Activated naive CD4-positive, alpha-beta T cell treated with anti-CD3 and anti-CD28 coated beads, Interleukin-2, amount 50 U/mL, for 72 hours (primary cell): ENCODE data around the gene PPIL3. TPM values are rescaled to one million over a fixed set of nuclear protein-coding genes. Genes with fewer than 3 reads are reported as not detected.

ENCODE experiments used
- ATAC-seq, 2 donors: fragments of 150-1000 bp; cut with Tn5 transposase; 2 replicates each; pipeline ENCODE4 v1.10.0; 2021; ENCODE audit warnings: mild to moderate bottlenecking in 2 of 2, moderate library complexity in 2 of 2
- DNase-seq, 2 donors: peaks; one replicate each; pipeline ENCODE4 v3.0.0; 2021 to 2022; ENCODE audit warnings: low spot score in 2 of 2
- H3K27ac Mint-ChIP-seq, 2 donors: one replicate each; pipeline ENCODE4 v1.8.0; 2022; ENCODE audit warnings: mild to moderate bottlenecking in 2 of 2, mixed read lengths in 2 of 2
- H3K36me3 Mint-ChIP-seq, 2 donors: one replicate each; pipeline ENCODE4 v1.8.0; 2022; ENCODE audit warnings: mixed read lengths in 2 of 2
- H3K9me3 Mint-ChIP-seq, 2 donors: one replicate each; pipeline ENCODE4 v1.8.0; 2022; ENCODE audit warnings: mixed read lengths in 2 of 2
- total RNA-seq, 2 donors: library from RNA; stranded (reverse); gene quantifications; one replicate each; pipeline ENCODE4 v1.2.3, GENCODE V29; 2022

The PPIL3 gene
- total RNA-seq, 2 donors from 2014 or later: 62.8 to 86.4 TPM

DNA sequence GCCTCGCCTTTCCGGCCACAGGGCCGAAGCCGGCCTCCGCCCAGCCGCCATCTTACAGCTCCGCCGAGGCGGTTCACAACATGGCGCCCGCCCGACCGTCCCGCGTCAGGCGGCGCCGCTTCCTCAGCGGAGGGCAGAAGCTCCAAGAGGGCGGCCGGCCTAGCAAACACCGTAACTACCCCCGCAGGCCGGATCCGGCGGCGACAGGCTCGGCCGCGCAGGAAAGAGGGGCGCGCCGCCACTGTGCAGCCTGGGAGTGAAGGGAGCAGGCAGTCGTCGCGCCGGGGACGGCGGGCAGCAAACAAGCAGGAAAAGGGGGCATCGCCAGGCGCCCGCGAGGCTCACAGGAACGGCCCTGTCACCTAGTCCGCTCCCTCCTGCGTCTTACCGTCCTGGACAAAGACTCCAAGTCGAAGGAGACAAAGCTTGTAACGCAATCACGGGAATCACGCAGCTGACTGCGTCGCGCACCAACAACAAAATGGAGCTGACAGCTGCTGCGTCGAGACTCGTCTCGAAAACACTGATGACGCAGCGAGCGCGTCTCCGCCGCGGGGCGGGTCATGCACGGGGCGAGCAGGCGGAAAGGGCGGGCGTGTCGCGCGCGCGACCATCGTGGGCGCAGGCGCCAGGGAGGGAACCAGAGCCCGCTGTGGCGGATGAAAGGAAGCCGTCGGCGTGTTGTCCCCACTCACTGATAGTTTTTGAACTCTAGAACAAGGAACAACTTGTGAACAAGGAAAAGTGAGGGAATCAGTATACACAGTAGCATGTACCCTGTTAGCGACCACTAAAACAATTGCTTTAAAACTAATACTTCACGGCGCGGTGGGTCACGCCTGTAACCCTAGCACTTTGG, 24.5 kb downstream of the PPIL3 start, which contains the start of gene CLK1:
Gene CLK1, minus strand, starts transcription at position 483 of the 859 bp plus-strand sequence. CDS start 2,796 bp downstream, outside the sequence.
- H3K9me3 Mint-ChIP-seq: no peaks in the 10 kb centered on the region
- H3K36me3 Mint-ChIP-seq: peaks cover 45 to 50% of the 10 kb centered on the region in 2 donors
- ATAC-seq (peak; percentile 83 to 87), DNase-seq (peak; percentile 88 to 91)
- peak within 1 kb of the TSS; percentile 100 for H3K27ac Mint-ChIP-seq

DNA sequence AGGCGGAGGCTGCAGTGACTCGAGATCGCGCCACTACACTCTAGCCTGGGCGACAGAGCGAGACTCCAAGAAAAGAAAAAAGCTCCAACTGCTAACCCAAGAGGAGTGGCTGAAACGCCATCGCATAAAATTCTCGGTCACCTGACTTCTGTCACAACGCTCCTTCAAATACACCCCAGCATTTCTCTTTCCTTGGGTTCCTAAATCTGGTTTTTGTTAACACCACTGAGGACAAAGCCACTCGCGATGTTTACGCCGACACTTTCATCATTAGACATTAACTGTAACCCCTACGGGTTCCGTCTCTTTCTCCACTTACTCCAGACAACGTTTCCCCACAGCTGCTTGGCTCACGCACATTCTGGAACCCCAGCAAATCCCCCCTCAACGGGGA, 25.1 kb downstream of the PPIL3 start:
- ATAC-seq (peak; percentile 3 to 11), DNase-seq (no peak)
- H3K36me3 Mint-ChIP-seq: peaks cover 46 to 57% of the 10 kb centered on the region in 2 donors
- H3K27ac Mint-ChIP-seq: peak overlapping the region; percentile 100
- no peaks in the 10 kb centered on the region for H3K9me3 Mint-ChIP-seq

DNA sequence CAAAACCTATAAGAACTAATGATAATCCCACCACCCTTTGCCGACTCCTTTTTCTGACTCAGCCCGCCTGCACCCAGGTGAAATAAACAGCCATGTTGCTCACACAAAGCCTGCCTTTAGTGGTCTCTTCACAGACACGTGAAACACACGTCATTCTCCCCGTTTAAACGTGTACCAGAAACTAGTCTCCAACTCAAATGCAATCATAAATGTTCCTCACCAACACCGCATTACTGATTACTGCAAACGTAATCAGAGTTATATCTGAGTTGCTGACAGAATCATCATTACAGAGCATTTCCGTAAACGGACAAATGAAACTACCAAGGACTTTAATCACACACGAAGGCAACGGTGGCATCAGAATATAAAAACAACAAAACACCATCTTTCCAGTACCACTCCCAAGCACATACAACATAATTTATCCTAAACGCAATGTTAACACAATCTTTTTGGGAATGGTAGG, 26.3 kb downstream of the PPIL3 start:
- peaks cover 58 to 69% of the 10 kb centered on the region in 2 donors for H3K36me3 Mint-ChIP-seq

DNA sequence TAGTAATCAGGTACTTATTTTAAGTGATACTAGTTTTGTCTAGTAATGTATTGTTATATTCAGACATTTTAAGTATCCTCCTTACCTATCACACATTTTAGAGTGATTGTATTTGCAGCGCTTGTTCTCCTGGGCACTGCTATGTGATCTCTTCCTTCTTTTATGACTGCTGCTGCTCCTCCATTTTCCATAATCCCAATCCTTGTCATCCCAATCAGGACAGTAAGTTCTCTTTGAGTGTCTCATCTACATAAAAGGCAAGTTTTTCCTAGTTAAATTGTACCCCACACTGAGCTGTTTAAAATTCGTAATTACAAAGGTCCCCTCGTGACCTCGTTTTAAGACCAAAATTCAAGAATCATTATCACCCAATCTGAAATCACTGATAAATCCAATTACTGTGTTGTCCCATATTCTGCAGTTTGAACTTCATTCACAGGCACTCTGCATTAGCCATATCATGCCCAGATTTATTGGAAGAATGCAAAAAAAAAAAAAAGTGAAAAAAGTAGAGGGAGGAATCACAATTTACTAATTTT, 27.2 kb downstream of the PPIL3 start:
- peak overlapping the region; percentile 100 for H3K27ac Mint-ChIP-seq

More for the DNA sequence above, 26.3 kb downstream of the PPIL3 start:
- ATAC-seq: peak; percentile 68 to 70
- Mint-ChIP-seq H3K27ac (peak overlapping the region; percentile 100), H3K9me3 (no peaks in the 10 kb centered on the region)
- peak; percentile 66 to 70 for DNase-seq

DNA sequence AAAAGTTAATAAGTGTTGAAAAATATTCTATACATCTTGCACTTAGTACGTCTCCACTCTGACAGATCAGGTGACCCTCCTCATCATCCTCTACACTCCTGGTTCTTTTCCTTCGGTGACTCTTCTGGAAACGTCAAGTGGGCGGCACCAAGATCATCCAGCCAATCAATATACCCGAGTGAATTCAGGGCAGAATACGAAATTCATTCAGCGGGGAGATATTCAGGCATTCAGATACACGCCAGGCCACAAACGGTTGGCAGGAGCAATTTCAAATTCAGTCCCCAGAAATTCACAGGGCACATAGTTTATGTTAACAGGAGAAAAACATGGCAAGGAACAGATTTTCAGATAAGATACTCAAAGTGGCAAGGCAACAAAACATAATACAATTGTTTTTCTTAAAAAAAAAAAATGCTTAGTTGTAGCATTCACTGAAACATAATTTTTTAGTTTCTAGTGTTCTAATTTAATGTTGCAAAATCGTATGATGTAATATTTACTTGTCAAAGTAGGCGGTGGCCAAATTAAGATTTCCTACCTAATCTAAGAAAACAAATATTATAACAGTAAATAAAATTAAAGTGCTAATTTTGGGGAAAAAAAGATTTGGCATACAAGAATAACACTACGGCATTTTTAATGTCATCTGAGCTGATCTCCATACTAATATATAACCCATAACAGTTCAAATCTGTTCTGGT, 28.6 kb downstream of the PPIL3 start:
- ATAC-seq (no peak), DNase-seq (peak in 1 of 2 donors; percentile 27)
- no peaks in the 10 kb centered on the region for H3K9me3 Mint-ChIP-seq
- H3K27ac Mint-ChIP-seq: peak overlapping the region; percentile 80 to 100
- H3K36me3 Mint-ChIP-seq: peaks cover 61 to 82% of the 10 kb centered on the region in 2 donors

More for the DNA sequence above, 27.2 kb downstream of the PPIL3 start:
- Mint-ChIP-seq H3K36me3 (peaks cover 61 to 78% of the 10 kb centered on the region in 2 donors), H3K9me3 (no peaks in the 10 kb centered on the region)
- no peak for DNase-seq
- ATAC-seq: no peak

DNA sequence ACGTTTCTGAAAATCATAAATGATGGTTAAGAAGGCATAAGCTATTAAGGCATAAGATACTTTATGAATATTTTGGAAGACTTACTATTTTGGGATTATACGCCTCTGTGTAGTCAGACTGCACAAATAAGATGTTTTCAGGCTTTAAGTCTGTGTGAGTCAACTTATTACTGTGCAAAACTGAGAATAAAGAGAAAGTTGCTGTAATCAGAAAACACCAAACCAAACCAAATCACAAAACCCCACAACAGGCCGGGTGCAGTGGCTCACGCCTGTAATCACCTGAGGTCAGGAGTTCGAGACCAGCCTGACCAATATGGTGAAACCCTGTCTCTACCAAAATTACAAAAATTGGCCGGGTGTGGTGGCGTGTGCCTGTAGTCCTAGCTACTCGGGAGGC, 32.1 kb downstream of the PPIL3 start:
- DNase-seq (no peak), ATAC-seq (peak in 1 of 2 donors; percentile 12)
- Mint-ChIP-seq H3K36me3 (peaks cover 41 to 67% of the 10 kb centered on the region in 2 donors), H3K9me3 (no peaks in the 10 kb centered on the region), H3K27ac (peak overlapping the region in 1 of 2 donors; percentile 60)

DNA sequence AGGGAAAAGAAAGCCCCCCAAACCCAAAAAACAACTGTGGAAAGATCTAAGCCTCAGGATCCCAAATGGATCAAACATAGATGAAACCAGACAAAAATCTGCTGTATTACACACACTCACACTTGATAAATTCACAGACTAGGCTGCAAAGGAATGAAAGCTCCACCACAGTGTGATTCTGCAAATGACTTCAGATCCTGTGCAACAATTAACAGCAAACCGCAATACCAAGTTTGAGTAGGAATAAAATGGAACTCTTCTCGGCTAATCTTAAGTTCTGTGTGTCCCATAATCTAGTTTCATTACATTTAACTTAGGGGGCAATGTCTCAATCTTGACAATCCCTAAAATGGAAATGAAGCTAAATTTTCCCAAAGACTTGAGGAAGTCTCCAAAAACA, 36.3 kb downstream of the PPIL3 start:
- H3K9me3 Mint-ChIP-seq: no peaks in the 10 kb centered on the region
- ATAC-seq: no peak
- H3K27ac Mint-ChIP-seq: peak overlapping the region in 1 of 2 donors; percentile 19
- no peak for DNase-seq
- H3K36me3 Mint-ChIP-seq: peaks cover 15 to 35% of the 10 kb centered on the region in 2 donors

DNA sequence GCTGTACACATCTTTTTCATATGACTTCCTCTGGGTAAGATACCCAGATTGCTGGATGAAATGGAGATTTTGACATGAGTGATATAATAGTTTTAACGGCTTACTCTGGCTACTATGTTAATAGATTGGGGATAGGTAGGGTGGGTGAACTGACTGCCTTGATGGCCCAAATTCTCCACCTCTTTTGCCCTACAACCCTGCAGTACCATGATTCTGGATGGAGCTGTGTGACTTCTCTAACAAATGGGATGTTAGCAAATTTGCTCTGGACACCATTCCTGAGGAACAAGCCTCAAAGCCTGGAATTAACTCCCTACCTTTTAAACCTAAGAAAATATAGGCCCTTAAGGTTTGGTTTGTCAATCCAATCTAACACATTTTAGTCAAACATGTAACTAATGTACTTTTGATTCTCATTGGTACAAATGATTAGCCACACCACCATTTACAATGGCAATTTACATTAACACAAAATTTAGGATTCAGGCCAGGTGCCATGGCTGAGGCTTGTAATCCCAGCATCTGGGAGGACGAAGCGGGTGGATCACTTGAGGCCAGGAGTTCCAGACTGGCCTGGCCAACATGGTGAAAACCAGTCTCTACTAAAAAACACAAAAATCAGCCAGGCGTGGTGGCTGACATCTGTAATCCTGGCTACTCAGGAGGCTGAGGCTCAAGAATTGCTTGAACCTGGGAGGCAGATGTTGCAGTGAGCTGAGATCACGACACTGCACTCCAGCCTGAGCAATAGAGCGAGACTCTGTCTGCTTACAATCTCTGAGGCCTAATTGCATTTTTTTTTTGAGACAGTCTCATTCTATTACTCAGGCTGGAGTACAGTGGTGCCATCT, 37.3 kb downstream of the PPIL3 start:
- peaks cover 12 to 25% of the 10 kb centered on the region in 2 donors for H3K36me3 Mint-ChIP-seq
- H3K9me3 Mint-ChIP-seq: no peaks in the 10 kb centered on the region
- no peak for ATAC-seq
- peak overlapping the region; percentile 3 to 81 for H3K27ac Mint-ChIP-seq
- no peak for DNase-seq

DNA sequence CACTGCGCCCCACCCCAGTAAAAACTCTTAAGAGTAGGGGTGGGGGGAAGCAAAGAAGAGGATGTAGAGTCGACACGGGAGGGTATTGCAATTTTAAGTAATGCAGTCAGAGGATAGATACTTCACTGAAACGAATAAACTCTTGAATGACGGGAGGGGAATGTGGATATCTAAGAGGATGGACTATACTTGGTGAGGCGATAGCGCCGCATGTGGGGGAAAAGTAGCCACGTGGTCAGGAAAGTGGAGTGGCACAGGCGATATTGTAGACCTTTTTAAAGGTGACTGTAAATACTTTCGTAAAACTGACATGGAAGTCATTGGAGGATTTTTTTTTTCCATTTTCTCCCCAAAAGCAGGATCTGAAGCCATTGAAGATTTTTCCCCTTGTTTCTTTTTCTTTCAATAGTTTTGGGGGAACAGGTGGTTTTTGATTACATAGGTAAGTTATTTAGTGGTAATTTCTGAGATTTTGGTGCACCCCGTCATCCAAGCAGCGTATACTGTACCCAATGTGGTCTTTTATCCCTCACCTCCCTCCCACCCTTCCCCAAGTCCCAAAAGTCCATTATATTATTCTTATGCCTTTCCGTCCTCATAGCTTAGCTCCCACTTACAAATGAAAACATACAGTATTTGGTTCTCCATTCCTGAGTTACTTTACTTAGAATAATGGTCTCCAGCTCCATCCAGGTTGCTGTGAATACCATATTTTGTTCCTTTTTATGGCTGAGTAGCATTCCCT, 38.2 kb downstream of the PPIL3 start:
- Mint-ChIP-seq H3K27ac (peak overlapping the region; percentile 3 to 61), H3K36me3 (peaks cover 12 to 21% of the 10 kb centered on the region in 2 donors), H3K9me3 (no peaks in the 10 kb centered on the region)
- ATAC-seq: peak in 1 of 2 donors; percentile 13
- DNase-seq: no peak

DNA sequence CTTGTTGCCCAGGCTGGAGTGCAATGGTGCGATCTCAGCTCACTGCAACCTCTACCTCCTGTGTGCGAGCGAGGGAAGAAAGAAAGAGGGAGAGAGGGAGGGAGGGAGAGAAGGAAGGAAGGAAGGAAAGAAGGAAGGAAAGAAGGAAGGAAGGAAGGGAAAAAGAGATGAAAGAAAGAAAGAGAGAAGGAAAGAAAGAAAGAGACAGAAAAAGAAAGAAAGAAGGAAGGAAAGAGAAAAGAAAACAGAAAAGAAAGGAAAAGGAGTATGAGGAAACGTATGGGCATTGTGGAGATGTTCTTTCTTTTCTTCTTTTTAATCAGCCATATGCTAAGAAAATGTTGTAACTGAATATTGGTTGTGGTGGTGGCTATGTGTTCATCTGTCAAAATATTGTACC, 40.9 kb downstream of the PPIL3 start:
- H3K9me3 Mint-ChIP-seq: no peaks in the 10 kb centered on the region
- no peak for DNase-seq
- no peak for ATAC-seq
- peaks cover 12 to 18% of the 10 kb centered on the region in 2 donors for H3K36me3 Mint-ChIP-seq
- no peak overlapping the region for H3K27ac Mint-ChIP-seq

DNA sequence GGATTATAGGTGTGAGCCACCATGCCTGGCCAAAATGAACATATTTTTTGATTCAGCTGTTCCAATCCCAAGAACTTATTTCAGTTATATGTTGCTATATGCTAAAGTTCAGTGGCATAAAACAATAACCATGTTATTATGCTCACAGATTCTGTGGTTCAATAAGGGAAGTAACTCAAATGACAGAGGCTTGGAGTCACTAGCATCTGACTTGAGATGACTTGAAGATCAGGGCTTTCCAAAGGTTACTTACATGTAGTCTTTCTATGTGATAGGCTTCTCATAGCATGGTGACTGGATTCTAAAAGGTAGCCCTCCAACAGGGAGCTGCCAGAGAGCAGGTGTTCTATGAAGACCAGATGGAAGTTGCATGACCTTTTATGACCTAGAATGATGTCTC, 41.6 kb downstream of the PPIL3 start:
- Mint-ChIP-seq H3K27ac (no peak overlapping the region), H3K36me3 (peaks cover 6 to 11% of the 10 kb centered on the region in 2 donors), H3K9me3 (no peaks in the 10 kb centered on the region)
- DNase-seq (no peak), ATAC-seq (no peak)

DNA sequence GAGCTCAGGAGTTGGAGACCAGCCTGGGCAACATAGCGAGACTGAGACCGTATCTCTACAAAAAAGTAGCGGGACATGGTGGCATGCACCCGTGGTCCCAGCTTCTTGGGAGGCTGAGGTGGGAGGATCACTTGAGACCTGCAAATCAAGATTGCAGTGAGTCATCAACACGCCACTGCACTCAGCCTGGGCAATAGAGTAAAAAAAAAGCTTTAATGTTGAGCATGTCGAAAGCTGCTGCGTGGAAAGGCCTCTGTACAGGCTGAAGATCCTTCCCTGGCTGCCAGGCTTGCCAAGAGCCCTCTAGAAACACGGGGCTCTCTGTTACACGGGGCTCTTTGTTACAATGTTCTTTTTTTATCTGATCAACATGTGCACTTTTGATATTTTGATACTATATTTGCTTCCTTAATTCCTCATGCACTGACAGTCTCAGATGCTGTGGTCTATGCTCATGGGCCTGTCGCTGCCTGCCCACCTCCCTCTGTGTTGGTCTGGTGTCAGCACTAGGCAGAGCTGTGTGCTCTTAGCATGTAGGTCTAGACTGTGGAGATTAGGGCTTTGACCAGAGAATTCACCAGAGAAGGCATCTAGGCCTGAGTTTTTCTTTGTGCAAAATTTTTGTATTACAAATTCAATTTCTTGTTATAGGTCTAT, 43.1 kb downstream of the PPIL3 start:
- no peaks in the 10 kb centered on the region for H3K9me3 Mint-ChIP-seq
- no peaks in the 10 kb centered on the region for H3K36me3 Mint-ChIP-seq
- no peak for DNase-seq
- H3K27ac Mint-ChIP-seq: peak overlapping the region in 1 of 2 donors; percentile 81
- ATAC-seq: peak in 1 of 2 donors; percentile 9

DNA sequence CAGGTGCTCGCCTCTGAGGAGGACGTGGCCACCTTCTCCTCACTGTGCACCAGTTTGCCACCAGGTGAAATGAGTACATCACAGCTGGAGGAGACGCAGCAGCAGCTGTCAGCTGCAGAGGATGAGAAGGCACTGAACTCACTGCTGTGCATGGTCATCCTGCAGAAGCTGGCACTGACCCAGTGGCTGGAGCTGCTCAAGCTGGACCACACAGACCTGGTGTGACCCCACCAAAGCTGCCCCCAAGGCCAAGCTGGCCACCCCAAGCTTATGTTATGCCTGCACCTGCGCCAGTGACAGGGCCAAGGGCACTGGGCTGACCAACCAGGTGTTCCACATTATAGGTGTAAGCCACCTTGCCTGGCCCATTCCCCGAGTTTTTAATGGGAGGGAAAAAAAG, 43.7 kb downstream of the PPIL3 start:
- Mint-ChIP-seq H3K9me3 (no peaks in the 10 kb centered on the region), H3K27ac (no peak overlapping the region), H3K36me3 (no peaks in the 10 kb centered on the region)
- ATAC-seq: peak in 1 of 2 donors; percentile 14
- no peak for DNase-seq

DNA sequence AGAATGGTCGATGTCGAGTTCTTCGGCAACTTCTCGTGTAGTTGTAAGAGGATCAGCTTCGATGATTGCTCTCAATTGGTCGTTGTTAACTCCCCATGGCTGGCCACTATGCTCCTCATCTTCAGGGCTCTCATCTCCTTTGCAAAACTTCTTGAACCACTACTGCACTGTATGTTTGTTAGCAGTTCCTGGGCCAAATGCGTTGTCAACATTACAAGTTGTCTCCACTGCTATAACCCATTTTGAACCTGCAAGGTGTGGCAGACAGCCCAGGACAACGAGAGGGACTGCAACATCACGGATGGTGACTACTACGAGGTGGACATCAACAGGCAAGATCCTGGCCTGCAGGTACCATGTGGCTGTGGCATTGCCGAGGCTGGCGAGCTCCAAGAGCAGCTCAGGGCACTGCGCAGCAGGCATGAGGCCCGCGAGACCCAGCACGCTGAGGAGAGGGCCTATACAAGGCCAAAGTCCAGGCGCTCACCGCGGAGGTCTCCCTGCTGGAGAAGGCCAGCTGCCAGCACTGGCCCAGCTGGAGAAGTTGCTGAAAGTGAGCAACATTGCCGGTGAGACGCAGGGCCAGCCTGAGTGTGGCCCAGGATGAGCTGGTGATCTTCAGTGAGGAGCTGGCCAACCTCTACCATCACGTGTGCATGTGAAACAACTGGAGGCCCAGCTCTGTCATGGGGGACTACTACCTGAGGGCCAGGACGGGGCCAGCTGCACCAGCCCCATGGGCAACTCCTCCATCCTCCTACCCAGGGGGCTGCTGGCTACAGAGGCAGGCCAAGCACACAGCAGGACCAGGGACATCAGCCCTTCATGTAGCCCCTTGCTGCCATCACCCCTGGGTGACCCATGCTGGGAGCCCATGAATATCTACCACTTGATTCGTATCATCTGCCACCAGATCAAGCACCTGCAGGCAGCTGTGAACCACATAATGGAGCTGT, 44.6 kb downstream of the PPIL3 start:
- DNase-seq (no peak), ATAC-seq (peak in 1 of 2 donors; percentile 10)
- H3K36me3 Mint-ChIP-seq: no peaks in the 10 kb centered on the region
- H3K9me3 Mint-ChIP-seq: no peaks in the 10 kb centered on the region
- H3K27ac Mint-ChIP-seq: no peak overlapping the region
